HepG2 (cell line): Measurements from ENCODE around the gene PLAAT3. TPM values are rescaled to one million over a fixed set of nuclear protein-coding genes. Genes with fewer than 3 reads are reported as not detected.

Experiments used
- ATAC-seq: fragments of 200-7000 bp; cut with Tn5 transposase; 3 replicates; pipeline ENCODE4 v1.9.1; 2020; ENCODE audit warnings: mild to moderate bottlenecking, moderate library complexity
- BruUV-seq: library from RNA; stranded (reverse); fragments of 400-500 nt; replicated peaks from 2 replicates; lab custom pipeline; 2021; lab: Mats Ljungman, UMichigan
- CTCF ChIA-PET: fragments of 300-600 bp; formaldehyde crosslinking; extraction: SDS; loops from one replicate; lab custom pipeline; 2021; ENCODE audit warnings: low total read pairs, inconsistent platforms, low intra/inter-chr PET ratio; lab: Yijun Ruan, JAX
- POLR2A ChIA-PET: fragments of 350-600 bp; sonication (Branson Sonifier 250); formaldehyde crosslinking; loops from one replicate; lab custom pipeline; 2020; ENCODE audit warnings: antibody characterized with exemption, inconsistent platforms; lab: Yijun Ruan, JAX
- DNase-seq: peaks from one replicate; pipeline ENCODE4 v3.0.0-alpha.2; 2015; ENCODE audit warnings: low spot score
- FAIRE-seq: peaks from 3 replicates; lab custom pipeline; 2011; peaks lifted over from hg19 to GRCh38; lab: Jason Lieb, UNC
- H2AFZ ChIP-seq: one replicate; pipeline ENCODE4 v1.6.1; 2011; ENCODE audit warnings: low read length, inconsistent platforms
- H3K27ac ChIP-seq: fragments of 300-600 bp; 3 replicates; pipeline ENCODE4 v1.8.0; 2011; ENCODE audit warnings: mixed run types, mild to moderate bottlenecking, mixed read lengths, low read length, inconsistent platforms; ENCODE audit not compliant: insufficient read depth; ENCODE audit errors: extremely low read length
- H3K27me3 ChIP-seq, 2 experiments: fragments of 200-600 bp in 1 of 2; 2 replicates in 1 of 2; 3 replicates in 1 of 2; pipeline versions ENCODE4 v1.6.0 to v1.8.0; 2011; ENCODE audit warnings: low read length in 2 of 2, mild to moderate bottlenecking in 2 of 2, moderate library complexity in 2 of 2, inconsistent platforms in 1 of 2; ENCODE audit not compliant: insufficient read depth in 2 of 2, control insufficient read depth in 1 of 2
- H3K36me3 ChIP-seq, 2 experiments: fragments of 200-600 bp in 1 of 2; replicated peaks in 1 of 2; 2 replicates in 1 of 2; 3 replicates in 1 of 2; pipeline versions ENCODE4 v1.5.1 to v1.8.0; 2011; ENCODE audit warnings: low read length in 2 of 2, inconsistent platforms in 1 of 2; ENCODE audit not compliant: insufficient read depth in 2 of 2, control insufficient read depth in 1 of 2
- H3K4me1 ChIP-seq: 2 replicates; pipeline ENCODE4 v1.5.1; 2012; ENCODE audit warnings: low read length, inconsistent platforms; ENCODE audit not compliant: insufficient read depth
- H3K4me2 ChIP-seq: 2 replicates; pipeline ENCODE4 v1.6.0; 2011; ENCODE audit warnings: low read depth, low read length, inconsistent platforms
- H3K4me3 ChIP-seq, 3 experiments: fragments of 200-600 bp in 1 of 3; sonication (generic), shearing (Covaris generic) in 1 of 3; replicated peaks in 1 of 3; 2 replicates each; pipeline ENCODE4 v1.5.1; 2011 to 2016; ENCODE audit warnings: low read length in 3 of 3, inconsistent platforms in 2 of 3, low read depth in 2 of 3, mild to moderate bottlenecking in 2 of 3, control low read depth in 1 of 3, mixed read lengths in 1 of 3; ENCODE audit not compliant: insufficient read depth in 1 of 3
- H3K79me2 ChIP-seq: one replicate; pipeline ENCODE4 v1.6.1; 2011; ENCODE audit warnings: low read length, inconsistent platforms; ENCODE audit not compliant: insufficient read depth
- H3K9ac ChIP-seq: 2 replicates; pipeline ENCODE4 v1.6.0; 2011; ENCODE audit warnings: mild to moderate bottlenecking, low read depth, low read length, inconsistent platforms; ENCODE audit not compliant: insufficient read depth
- H3K9me3 ChIP-seq: 2 replicates; pipeline ENCODE4 v1.5.1; 2012; ENCODE audit warnings: mild to moderate bottlenecking, low read length
- H4K20me1 ChIP-seq: 2 replicates; pipeline ENCODE4 v1.6.0; 2011; ENCODE audit warnings: inconsistent platforms, mild to moderate bottlenecking, low read length, moderate library complexity; ENCODE audit not compliant: insufficient read depth
- BRCA1 ChIP-seq: sonication (generic); formaldehyde crosslinking; IDR thresholded peaks from 2 replicates; pipeline ENCODE4 v1.4.0; 2020; ENCODE audit warnings: missing genetic modification reagents
- CENPT ChIP-seq: sonication (generic); formaldehyde crosslinking; IDR thresholded peaks from 2 replicates; pipeline ENCODE4 v1.8.0; 2022; ENCODE audit warnings: low read depth, mild to moderate bottlenecking, moderate library complexity, missing genetic modification reagents
- ETS1 ChIP-seq: sonication (generic); formaldehyde crosslinking; IDR thresholded peaks from 2 replicates; pipeline ENCODE4 v1.4.0; 2020; ENCODE audit warnings: missing genetic modification reagents
- ISL2 ChIP-seq: sonication (generic); formaldehyde crosslinking; IDR thresholded peaks from 2 replicates; pipeline ENCODE4 v1.5.0; 2020; ENCODE audit warnings: missing genetic modification reagents
- REPIN1 ChIP-seq: sonication (generic); formaldehyde crosslinking; IDR thresholded peaks from 2 replicates; pipeline ENCODE4 v1.8.0; 2022; ENCODE audit warnings: missing genetic modification reagents, low read depth, mild to moderate bottlenecking, borderline replicate concordance
- SAP130 ChIP-seq: IDR thresholded peaks from 2 replicates; pipeline ENCODE4 v1.6.1; 2016; ENCODE audit warnings: low read depth
- SP2 ChIP-seq: sonication (generic); formaldehyde crosslinking; IDR thresholded peaks from 2 replicates; pipeline ENCODE4 v1.5.1; 2020; ENCODE audit warnings: mild to moderate bottlenecking, missing genetic modification reagents
- TBX2 ChIP-seq: sonication (generic); formaldehyde crosslinking; IDR thresholded peaks from 2 replicates; pipeline ENCODE4 v1.5.0; 2020; ENCODE audit warnings: missing genetic modification reagents, mild to moderate bottlenecking, borderline replicate concordance
- ZBED4 ChIP-seq: sonication (generic); formaldehyde crosslinking; IDR thresholded peaks from 2 replicates; pipeline ENCODE4 v1.4.0; 2020; ENCODE audit warnings: missing genetic modification reagents, borderline replicate concordance
- ZFP37 ChIP-seq: sonication (generic); formaldehyde crosslinking; IDR thresholded peaks from 2 replicates; pipeline ENCODE4 v1.4.0; 2020; ENCODE audit warnings: missing genetic modification reagents, borderline replicate concordance
- ZFP82 ChIP-seq: sonication (generic); formaldehyde crosslinking; IDR thresholded peaks from 2 replicates; pipeline ENCODE4 v1.5.1; 2020; ENCODE audit warnings: mild to moderate bottlenecking, missing genetic modification reagents, borderline replicate concordance
- ZNF230 ChIP-seq: sonication (generic); formaldehyde crosslinking; IDR thresholded peaks from 2 replicates; pipeline ENCODE4 v1.4.0; 2020; ENCODE audit warnings: mild to moderate bottlenecking, missing genetic modification reagents
- ZNF33B ChIP-seq: sonication (generic); formaldehyde crosslinking; IDR thresholded peaks from 2 replicates; pipeline ENCODE4 v1.5.1; 2020; ENCODE audit warnings: mild to moderate bottlenecking, missing genetic modification reagents
- ZNF883 ChIP-seq: sonication (generic); formaldehyde crosslinking; IDR thresholded peaks from 2 replicates; pipeline ENCODE4 v1.5.1; 2020; ENCODE audit warnings: mild to moderate bottlenecking, missing genetic modification reagents; ENCODE audit errors: not compliant biosample characterization
- WGBS: methylation state at CpG from one replicate; pipeline ENCODE4 v1.1.6; 2017; ENCODE audit warnings: low lambda C conversion rate; 5-methylcytosine and 5-hydroxymethylcytosine counted together
- in situ Hi-C: cut with HindIII; loops from 2 replicates; pipeline ENCODE4 v1.10.0; 2017; ENCODE audit warnings: low pct_unique_long_range_greater_than_20kb; ENCODE audit not compliant: extremely low pct_ligation_motif_present
- intact Hi-C: fragments of 100-400 bp; cut with micrococcal nuclease; formaldehyde crosslinking; loops from one replicate; pipeline ENCODE4 v1.10.0; 2022; ENCODE audit not compliant: unreplicated experiment
- polyA plus RNA-seq, 8 experiments: library from polyadenylated mRNA; depleted of rRNA in 3 of 8; stranded (reverse) in 7 of 8; unstranded in 1 of 8; fragments of >200 nt; fragmentation: Illumina TruSeq in 4 of 8; extraction: Trizol in 4 of 8; gene quantifications; 2 replicates each; pipeline versions ENCODE4 v1.2.1 to v1.2.3, GENCODE V29; 2011 to 2016; ENCODE audit warnings: low read depth in 4 of 8, missing spikeins in 1 of 8, mixed read lengths in 1 of 8; ENCODE audit not compliant: insufficient read depth in 1 of 8
- total RNA-seq, 5 experiments: library from RNA; depleted of rRNA; stranded (reverse); fragments of >200 nt; fragmentation: Illumina TruSeq; extraction: Trizol; gene quantifications; 2 replicates each; pipeline ENCODE4 v1.2.3, GENCODE V29; 2016; ENCODE audit warnings: low read depth in 1 of 5

The PLAAT3 gene
- total and polyA plus RNA-seq, 2 of the 13 experiments (the other 11 are each of a cell fraction or from before 2014, with no cell fraction given), result 9.3 to 16.4 TPM

- Histone ChIP-seq H3K27ac (no peak overlapping the region), H3K4me2 (no peak overlapping the region), H3K4me1 (peaks cover 8% of the 10 kb centered on the region; the same call in 1 of the 2 replicates), H2AFZ (no peak overlapping the region), H3K36me3 (no peaks in the 10 kb centered on the region), H3K79me2 (no peaks in the 10 kb centered on the region), H3K27me3 (peaks cover 0 to 5% of the 10 kb centered on the region in 2 experiments; a peak in 2 of 5 replicates)
- no TSS peak for BruUV-seq
- ChIA-PET POLR2A (no interaction called here), CTCF (no interaction called here)
- in situ Hi-C loops, result no loop called here
- intact Hi-C loops, result no loop called here
- no peak for FAIRE-seq
- TF ChIP-seq SAP130 (CRISPR knock-in tag) (no peak), ISL2 (CRISPR knock-in tag) (no peak), TBX2 (CRISPR knock-in tag) (no peak)
- TF ChIP-seq, all 625 proteins: peak for 0
- H3K9me3 ChIP-seq, result no peaks in the 10 kb centered on the region
- no peak overlapping the region for H3K4me3 ChIP-seq
- H3K9ac ChIP-seq, result no peak overlapping the region
- no peak for ATAC-seq
- WGBS, result 25% methylated on average over 7 of the region's 7 CpGs
- H4K20me1 ChIP-seq, result no peaks in the 10 kb centered on the region
- no peak for DNase-seq
These were observed 57.7 kb downstream of the PLAAT3 start for GRCh38 chr11:63556404-63557013.

GRCh38 chr11:63554877-63555223 lies 59.4 kb downstream of the PLAAT3 start:
- WGBS, result 26% methylated on average over 4 of the region's 4 CpGs
- Histone ChIP-seq H3K4me1 (peaks cover 8% of the 10 kb centered on the region; the same call in 1 of the 2 replicates), H3K4me2 (no peak overlapping the region), H3K9me3 (no peaks in the 10 kb centered on the region), H3K27ac (no peak overlapping the region), H3K4me3 (no peak overlapping the region), H3K27me3 (peaks cover 0 to 5% of the 10 kb centered on the region in 2 experiments; a peak in 2 of 5 replicates), H3K36me3 (no peaks in the 10 kb centered on the region), H3K79me2 (no peaks in the 10 kb centered on the region), H4K20me1 (no peaks in the 10 kb centered on the region), H3K9ac (no peak overlapping the region), H2AFZ (no peak overlapping the region)
- FAIRE-seq (no peak), DNase-seq (no peak), ATAC-seq (no peak)
- in situ Hi-C loops, result no loop called here
- intact Hi-C loops, result no loop called here
- CTCF ChIA-PET, result no interaction called here
- POLR2A ChIA-PET, result no interaction called here
- no TSS peak for BruUV-seq
- TF ChIP-seq ZFP82 (CRISPR knock-in tag) (no peak), ZFP37 (CRISPR knock-in tag) (no peak), REPIN1 (CRISPR knock-in tag) (no peak), CENPT (CRISPR knock-in tag) (no peak), ZNF883 (CRISPR knock-in tag) (no peak), ZNF230 (CRISPR knock-in tag) (no peak), ZNF33B (CRISPR knock-in tag) (no peak), SP2 (no peak), BRCA1 (CRISPR knock-in tag) (no peak), ZBED4 (CRISPR knock-in tag) (no peak), ETS1 (CRISPR knock-in tag) (no peak)
